TTC549 (cell line): Measurements from ENCODE around the gene UPF1.

Source experiments
- FAIRE-seq: peaks from 2 replicates; lab custom pipeline; 2012; peaks lifted over from hg19 to GRCh38; lab: Jason Lieb, UNC

The UPF1 gene

GRCh38 chr19:18858906-18859646 lies 27.3 kb downstream of the UPF1 start:
- FAIRE-seq: no peak

GRCh38 chr19:18859676-18860301 lies 28.0 kb downstream of the UPF1 start:
- no peak for FAIRE-seq

- no peak for FAIRE-seq
These were observed 28.5 kb downstream of the UPF1 start for GRCh38 chr19:18860302-18860700.

GRCh38 chr19:18860725-18861124 lies 29.0 kb downstream of the UPF1 start:
- FAIRE-seq: no peak

- no peak for FAIRE-seq
These were observed 29.5 kb downstream of the UPF1 start for GRCh38 chr19:18861235-18861634.

- no peak for FAIRE-seq
These were observed 30.2 kb downstream of the UPF1 start for GRCh38 chr19:18861917-18862316.

GRCh38 chr19:18862976-18863842 lies 31.4 kb downstream of the UPF1 start:
- FAIRE-seq: no peak

GRCh38 chr19:18863843-18864362 lies 32.1 kb downstream of the UPF1 start:
- no peak for FAIRE-seq

GRCh38 chr19:18865106-18865972 lies 33.6 kb downstream of the UPF1 start:
- no peak for FAIRE-seq

GRCh38 chr19:18865973-18866799 lies 34.4 kb downstream of the UPF1 start:
- no peak for FAIRE-seq

GRCh38 chr19:18866800-18867123 lies 35.0 kb downstream of the UPF1 start:
- FAIRE-seq: no peak

GRCh38 chr19:18867199-18867598 lies 35.4 kb downstream of the UPF1 start:
- FAIRE-seq: no peak

GRCh38 chr19:18867751-18868150 lies 36.0 kb downstream of the UPF1 start:
- no peak for FAIRE-seq

- no peak for FAIRE-seq
These were observed 36.7 kb downstream of the UPF1 start for GRCh38 chr19:18868380-18869022.

GRCh38 chr19:18869023-18869618 lies 37.4 kb downstream of the UPF1 start:
- no peak for FAIRE-seq

- no peak for FAIRE-seq
These were observed 38.2 kb downstream of the UPF1 start for GRCh38 chr19:18869781-18870530.

GRCh38 chr19:18870531-18871172 lies 38.9 kb downstream of the UPF1 start:
- FAIRE-seq: no peak

GRCh38 chr19:18871543-18871942 lies 39.8 kb downstream of the UPF1 start:
- no peak for FAIRE-seq

- FAIRE-seq: no peak
These were observed 44.0 kb downstream of the UPF1 start for GRCh38 chr19:18875726-18876125.
